Measurements from ENCODE around the gene PPP4R3C.

Gene PPP4R3C

DNA sequence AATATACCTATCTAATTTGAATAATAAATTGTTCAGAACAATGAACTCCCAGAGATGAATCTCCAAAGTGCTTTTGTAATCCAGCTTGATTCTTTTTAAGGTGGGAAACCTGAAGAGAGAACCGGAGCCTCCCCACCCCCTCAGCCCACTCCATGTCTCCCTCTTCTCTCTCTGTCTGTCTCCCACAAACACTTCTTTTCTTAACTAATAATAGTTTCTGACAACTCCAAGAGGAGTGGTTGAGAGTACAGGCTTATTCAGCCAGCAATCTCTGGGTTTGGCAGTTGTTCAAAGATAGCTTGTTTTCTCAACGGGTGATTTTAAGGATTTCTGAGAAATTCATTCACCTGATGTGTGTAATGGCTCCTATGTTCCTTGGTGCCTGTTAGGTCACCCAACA is 23.4 kb downstream of the PPP4R3C start:
- Histone ChIP-seq H3K27me3 (ENCODE audit: control insufficient read depth, insufficient read depth, low read length) (no peaks in the 10 kb centered on the region), H3K4me3 (ENCODE audit: low read depth, low read length) (no peak overlapping the region), H3K9ac (ENCODE audit: low read length) (no peak overlapping the region), H3K27ac (ENCODE audit: low read depth, low read length) (no peak overlapping the region), H3K4me1 (ENCODE audit: control insufficient read depth, insufficient read depth, low read length) (no peaks in the 10 kb centered on the region), H3K9me3 (ENCODE audit: control insufficient read depth, insufficient read depth, low read depth, low read length) (no peaks in the 10 kb centered on the region), H3K36me3 (ENCODE audit: control insufficient read depth, insufficient read depth, low read length) (no peaks in the 10 kb centered on the region)

DNA sequence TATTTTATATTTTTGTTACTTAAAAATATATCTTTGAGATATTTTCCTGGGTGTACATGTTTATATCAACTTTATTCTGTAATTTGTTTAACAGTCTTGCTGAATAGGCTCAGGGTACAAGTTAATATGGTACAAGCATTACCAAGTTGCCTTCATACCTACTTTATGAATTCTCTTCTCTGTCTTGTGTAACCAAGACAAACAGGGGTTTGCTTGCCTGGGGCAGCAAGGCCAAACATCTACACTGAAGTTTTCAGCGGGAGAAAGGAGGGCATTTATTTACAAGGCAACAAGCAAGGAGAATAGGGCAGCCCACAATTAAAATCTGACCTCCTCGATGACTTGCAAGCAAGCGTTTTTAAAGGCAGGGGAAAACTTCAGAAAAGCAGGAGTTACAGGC is 24.2 kb downstream of the PPP4R3C start:
- H3K9me3 ChIP-seq (ENCODE audit: control insufficient read depth, insufficient read depth, low read depth, low read length): no peaks in the 10 kb centered on the region
- H3K4me1 ChIP-seq (ENCODE audit: control insufficient read depth, insufficient read depth, low read length): no peaks in the 10 kb centered on the region
- no peak overlapping the region for H3K9ac ChIP-seq (ENCODE audit: low read length)
- no peak overlapping the region for H3K4me3 ChIP-seq (ENCODE audit: low read depth, low read length)
- H3K27ac ChIP-seq (ENCODE audit: low read depth, low read length): no peak overlapping the region
- no peaks in the 10 kb centered on the region for H3K36me3 ChIP-seq (ENCODE audit: control insufficient read depth, insufficient read depth, low read length)
- no peaks in the 10 kb centered on the region for H3K27me3 ChIP-seq (ENCODE audit: control insufficient read depth, insufficient read depth, low read length)

DNA sequence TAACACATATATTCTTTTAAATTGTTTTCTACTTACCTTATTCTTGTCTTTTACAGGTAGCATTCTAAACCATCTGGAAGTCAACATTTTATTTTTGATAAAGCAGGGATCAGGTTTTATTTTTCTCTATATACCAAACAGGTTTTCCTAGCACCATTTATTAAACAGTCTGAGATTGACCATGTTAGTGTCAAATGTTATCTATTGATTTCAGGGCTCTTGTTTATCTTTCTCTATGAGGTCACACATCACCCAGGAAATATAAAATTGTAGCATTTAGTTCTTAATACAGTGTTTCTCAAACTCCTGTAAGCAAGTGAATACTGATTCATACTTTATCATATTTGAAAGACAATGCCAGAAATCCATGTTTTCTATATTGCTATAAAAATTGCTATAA is 28.1 kb downstream of the PPP4R3C start:
- H3K27ac ChIP-seq (ENCODE audit: low read depth, low read length): no peak overlapping the region
- no peak overlapping the region for H3K9ac ChIP-seq (ENCODE audit: low read length)
- no peaks in the 10 kb centered on the region for H3K27me3 ChIP-seq (ENCODE audit: control insufficient read depth, insufficient read depth, low read length)
- no peaks in the 10 kb centered on the region for H3K36me3 ChIP-seq (ENCODE audit: control insufficient read depth, insufficient read depth, low read length)
- H3K4me3 ChIP-seq (ENCODE audit: low read depth, low read length): no peak overlapping the region
- no peaks in the 10 kb centered on the region for H3K9me3 ChIP-seq (ENCODE audit: control insufficient read depth, insufficient read depth, low read depth, low read length)
- H3K4me1 ChIP-seq (ENCODE audit: control insufficient read depth, insufficient read depth, low read length): no peaks in the 10 kb centered on the region
